GM18505 (cell line): ENCODE measurements around the gene FAM114A1.

Experiments used
- ATAC-seq: cut with Tn5 transposase; IDR thresholded peaks from one replicate; pipeline ENCODE4 v1.9.1; 2021; ENCODE audit not compliant: unreplicated experiment
- POLR2A ChIP-seq: IDR thresholded peaks from 4 replicates; pipeline ENCODE4 v1.6.1; 2011; ENCODE audit warnings: borderline replicate concordance; ENCODE audit not compliant: insufficient read depth, insufficient read length; ENCODE audit errors: extremely low read depth

Gene FAM114A1

DNA sequence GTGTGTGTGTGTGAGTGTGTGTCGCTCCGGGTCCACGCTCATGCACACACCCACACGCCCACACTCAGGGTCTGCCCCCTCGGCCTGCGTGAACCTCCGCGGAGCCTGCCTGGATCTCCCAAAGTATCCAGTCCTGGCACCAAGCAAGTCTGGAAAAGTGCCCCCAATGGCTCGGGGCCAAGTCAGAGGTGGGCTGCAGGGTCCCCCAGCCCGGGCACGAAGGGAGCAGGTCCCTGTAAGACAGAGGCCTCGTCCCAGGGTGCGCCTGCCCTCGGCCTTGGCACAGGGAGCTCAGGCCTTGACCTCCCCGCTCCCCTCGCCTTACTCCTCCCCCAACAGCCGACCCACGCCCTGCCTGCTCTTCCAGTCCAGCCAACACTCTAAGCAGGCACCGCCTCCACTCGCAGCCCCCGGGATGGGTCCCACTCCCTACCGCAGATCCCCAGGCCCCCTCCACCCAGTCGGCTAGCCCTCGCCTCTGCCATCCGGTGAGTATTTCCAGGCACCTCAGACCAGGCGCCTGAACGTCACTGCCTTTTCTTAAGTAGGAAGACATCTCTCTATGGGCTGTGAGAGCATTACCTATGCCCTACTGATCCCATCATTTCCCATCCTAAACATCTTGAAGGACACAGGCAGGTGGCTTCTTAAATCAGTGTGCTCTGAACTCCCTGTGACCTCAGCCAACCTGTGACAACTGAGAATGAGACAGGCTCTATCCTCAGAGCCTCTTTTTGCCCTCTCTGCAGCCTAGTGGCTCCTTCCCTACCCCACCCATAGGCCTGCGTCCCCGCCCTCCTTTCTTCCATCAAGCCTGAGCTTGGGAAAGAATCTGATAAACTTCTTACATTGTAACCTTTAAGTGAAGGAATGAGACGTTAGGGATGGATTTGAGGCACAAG is 704 bp downstream of the FAM114A1 start:
- no peak for TF ChIP-seq POLR2A
- no peak for ATAC-seq

DNA sequence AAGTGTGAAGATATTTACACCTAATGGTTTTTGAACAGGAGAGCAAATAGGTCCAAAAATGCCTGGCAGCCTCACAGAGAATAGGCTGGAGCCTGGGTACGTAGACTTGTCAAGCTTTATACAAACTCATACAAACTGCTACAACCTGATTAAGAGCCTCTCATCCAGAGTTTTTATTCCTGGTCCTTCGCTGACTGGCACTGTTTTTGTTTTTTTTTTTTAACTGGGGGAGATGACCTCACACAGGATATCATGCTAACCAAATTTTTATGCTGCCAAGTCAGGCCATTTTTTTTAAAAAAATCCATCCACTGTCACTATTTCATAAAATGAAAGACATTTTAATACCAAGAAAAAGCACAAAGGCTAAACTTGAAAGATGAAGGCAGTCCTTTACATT is 1.9 kb downstream of the FAM114A1 start:
- ATAC-seq, result no peak
- TF ChIP-seq POLR2A, result no peak

DNA sequence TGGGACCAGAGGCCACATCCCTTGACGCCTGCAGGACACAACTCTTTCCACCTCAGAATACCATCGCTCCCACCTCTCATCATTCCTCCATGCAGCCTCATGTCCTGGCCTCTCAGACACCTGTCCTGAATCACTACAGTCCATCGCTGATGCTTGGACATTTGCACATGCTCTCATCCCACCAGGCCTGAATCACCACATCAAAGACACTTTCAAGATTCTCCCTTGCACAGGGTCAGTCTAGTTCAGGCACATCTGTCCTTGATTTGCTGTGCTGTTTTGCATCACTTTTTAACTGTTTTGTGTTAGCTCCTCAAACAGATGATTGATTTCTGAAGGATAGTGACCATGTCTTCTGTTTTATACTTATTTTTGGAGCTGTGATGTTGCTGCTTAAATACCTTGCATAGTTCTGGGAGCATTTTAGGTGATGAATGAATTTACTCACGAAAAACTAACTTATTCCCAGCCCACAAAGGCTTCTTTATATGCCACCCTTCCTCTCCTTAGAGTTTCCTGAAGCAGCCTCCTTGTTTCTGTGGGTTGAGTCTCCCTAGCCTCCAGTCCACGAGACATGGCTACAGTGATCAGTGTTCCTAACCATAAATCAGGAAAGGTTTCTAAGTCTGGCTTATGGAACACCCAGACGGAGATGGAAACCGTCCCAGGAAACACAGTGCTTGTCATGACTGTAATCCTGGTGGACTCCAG is 2.6 kb downstream of the FAM114A1 start:
- no peak for TF ChIP-seq POLR2A
- ATAC-seq, result no peak

DNA sequence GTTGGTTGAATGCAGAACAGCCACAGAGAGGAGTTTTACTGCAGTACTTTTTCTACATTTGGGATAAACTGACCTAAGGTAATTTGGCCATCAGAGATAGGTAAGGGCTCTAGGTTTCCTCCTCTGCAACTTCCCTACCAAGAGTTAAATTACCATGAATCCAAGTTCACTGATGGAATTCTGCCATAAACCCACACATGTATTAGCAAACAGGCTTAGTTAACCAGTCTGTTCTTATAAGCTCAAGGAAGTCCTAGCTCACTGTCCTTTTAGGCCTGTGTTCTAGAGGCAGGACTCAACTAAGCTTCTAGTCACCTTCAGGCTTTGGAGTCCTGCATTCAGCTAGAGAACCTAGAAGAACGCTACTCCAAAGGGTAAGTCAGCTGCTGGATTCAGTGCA is 4.0 kb downstream of the FAM114A1 start:
- no peak for ATAC-seq
- no peak for TF ChIP-seq POLR2A

DNA sequence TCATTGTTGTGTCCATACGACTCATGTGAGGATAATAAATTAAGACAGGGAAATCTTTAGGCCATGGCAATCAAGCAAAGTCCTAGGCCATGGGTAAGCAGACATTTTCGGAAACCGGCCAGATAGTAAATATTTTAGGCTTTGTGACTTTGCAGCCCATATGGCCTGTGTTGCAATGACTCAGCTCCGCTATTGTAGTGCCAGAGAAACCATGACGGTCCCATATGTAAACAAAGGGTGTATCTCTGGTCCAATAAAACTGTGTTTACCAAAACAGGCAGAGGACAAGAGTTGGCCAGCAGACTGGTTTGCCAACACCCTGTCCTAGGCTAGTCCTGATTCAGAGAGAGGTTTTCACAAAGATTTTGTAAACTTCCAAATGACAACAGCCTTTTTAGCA is 5.0 kb downstream of the FAM114A1 start:
- ATAC-seq, result no peak
- no peak for TF ChIP-seq POLR2A

DNA sequence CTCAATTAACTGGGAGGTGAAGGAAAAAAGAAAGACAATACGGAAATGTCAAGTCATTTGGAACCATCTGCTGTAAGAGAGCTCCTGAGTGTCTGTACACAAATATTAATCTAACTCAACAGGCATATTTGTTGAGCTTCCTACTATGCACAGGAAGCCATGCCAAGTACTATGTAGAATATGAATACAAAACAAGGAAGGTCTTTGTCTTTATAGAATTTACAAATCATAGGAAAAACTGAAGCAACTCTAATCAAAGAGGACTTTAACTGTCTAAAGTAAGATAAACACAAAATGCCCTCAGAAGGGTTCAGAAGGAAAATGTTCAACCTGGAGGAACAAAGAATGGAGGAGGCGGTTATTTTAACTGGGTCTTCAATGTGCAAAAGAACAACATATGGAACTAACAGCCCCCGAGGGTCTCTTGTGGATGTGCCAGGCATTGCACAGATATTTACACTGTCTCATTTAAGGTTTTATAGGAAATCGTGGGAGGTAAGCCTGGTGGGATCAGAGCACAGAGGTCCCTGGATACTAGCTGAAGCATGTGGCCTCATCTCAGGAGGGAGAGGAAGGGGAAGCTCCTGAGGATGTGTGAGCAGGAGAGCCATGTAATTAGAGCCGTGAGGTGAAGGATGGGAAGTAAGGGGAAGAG is 5.8 kb downstream of the FAM114A1 start:
- no peak for ATAC-seq
- TF ChIP-seq POLR2A, result no peak

DNA sequence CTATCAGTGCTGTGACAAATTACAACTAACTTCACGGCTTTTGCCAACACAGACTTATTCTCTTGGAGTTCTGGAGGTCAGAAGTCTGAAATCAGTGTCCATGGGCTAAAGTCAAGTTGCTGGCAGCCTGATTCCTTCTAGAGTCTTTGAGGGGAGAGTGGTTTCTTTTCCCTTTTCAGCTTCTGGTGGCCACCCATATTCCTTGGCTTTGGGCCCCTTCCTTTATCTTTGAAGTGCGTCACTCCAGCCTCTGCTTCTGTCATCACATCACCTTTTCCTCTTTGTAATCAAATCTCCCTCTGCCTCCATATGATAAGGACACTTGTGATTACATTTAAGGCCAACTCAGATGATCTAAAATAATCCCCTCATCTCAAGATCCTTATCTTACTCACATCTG is 9.0 kb downstream of the FAM114A1 start:
- no peak for TF ChIP-seq POLR2A
- ATAC-seq, result no peak

DNA sequence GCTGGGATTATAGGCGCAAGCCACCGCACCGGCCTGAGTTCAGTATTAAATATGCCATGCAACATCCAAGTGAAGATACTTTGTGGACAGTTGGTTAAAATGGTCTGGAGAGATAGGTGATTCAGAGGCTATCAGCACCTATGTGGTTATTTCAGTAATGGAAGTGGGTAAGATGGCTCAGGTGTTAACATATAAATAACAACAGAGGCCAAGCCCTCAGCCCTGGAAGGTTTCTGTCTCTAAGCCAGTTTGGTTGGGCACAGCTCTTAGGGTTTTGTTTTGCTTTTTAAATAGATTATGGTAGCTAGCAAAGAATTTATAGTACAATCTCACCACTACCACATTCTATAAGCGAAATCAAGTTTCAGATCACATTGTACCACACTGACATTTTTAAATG is 16.6 kb downstream of the FAM114A1 start:
- no peak for TF ChIP-seq POLR2A

DNA sequence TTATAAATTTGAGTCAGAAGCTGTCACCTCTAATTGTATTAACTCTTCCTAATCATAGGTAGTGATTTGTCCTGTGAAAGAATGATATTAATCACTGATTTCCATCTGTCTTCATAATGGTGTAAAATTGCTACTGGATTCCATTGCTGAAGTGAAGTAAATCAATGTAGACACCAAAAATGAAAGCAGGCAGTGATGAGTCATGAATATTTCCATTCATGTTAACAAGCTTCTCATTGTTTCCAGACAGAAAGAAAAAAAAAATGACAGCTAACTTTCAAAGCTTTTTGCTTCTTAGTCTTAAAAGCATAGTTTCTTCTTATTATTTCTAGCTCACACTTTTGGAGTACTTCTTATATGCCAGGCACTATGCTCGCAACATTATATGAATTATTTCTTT is 21.5 kb downstream of the FAM114A1 start:
- no peak for TF ChIP-seq POLR2A
- ATAC-seq, result no peak

More for the DNA sequence above, 16.6 kb downstream of the FAM114A1 start:
- ATAC-seq, result no peak

DNA sequence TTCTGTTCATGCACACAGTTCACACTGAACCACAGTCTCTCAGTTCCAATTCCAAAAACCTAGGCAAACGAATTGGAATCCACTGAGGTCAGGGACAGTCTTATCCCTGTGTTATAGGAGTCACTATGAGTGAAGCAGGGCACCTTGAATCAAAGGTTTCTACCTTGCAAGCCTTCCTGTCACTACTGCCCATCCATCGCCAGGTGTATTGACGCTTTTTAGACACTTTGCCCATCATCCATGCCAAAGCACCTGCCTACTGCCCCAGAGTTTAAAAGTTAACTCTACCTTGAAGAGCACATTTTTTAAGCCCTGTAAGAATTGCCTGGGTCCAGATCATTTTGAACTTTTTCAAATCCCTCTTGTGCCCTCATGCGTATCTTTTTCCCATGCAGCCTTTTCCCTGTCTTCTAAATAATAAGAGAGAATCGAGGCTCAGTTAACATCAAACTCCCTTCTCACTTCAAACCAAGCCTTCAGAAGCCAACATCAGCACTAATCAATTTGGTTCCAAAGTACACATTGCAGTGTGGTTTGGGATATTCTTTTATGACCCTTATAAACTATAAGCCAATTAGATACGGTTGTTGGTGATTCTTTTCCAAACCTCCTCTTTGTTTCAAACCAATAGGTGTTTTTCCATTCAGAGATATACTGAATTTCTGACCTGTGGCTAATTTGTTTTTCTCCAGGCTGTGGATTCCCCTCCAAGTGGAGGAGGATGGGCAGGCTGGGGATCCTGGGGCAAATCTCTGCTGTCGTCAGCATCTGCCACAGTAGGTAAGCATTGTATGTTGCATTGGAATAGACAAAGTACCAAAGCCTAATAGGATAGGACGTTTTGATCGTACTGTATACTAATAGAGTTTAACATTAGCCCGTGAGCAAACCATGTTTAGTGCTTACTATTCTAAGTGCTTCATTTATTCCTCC is 23.7 kb downstream of the FAM114A1 start:
- no peak for ATAC-seq
- no peak for TF ChIP-seq POLR2A

DNA sequence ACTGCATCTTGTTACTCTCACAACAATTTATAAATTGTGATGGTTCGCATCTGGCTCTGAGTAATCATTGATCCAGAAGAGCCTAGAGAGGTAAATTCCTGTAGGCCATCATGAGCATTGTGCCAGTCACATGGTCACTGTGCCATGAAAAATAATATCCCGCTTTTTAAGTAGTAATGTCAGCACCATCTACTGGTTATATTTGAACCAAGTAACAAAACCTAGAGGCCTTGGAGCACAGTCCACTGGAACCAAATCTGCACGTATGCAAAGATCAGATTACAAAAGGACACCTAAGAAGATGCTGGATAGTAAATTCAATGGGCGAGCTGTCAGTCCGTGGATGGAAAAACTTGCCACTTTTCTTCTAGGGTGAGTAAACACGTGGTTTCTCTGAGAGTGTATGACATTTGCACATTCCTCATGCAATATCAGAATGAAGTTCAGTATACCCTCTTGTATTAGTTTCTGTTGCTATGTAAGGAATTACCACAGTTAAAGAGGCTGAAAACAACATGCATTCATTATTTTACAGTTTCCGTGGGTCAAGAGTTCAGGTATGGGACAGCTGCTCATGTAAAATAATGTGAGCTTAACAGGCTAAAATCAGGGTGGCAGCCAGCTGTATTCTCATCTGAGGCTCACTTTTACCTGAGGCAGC is 26.8 kb downstream of the FAM114A1 start:
- no peak for TF ChIP-seq POLR2A
- no peak for ATAC-seq

DNA sequence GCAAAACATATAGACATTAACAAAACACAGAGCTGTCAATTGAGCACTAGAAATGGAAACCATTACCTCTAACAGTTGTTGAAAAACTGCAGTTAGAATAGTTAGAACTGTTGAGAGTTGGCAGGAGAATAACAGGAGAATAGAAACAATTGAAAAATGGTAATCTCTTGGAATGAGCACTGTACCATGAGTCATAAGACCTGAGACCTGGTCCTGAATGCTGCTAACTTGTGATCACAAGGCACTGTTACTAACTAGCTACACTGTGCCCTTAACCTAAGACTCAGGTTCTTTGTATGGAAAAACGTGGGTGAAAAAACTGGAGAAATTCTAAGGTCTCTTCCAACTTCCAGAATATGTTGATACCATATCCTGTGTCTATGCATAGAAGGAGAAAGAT is 29.3 kb downstream of the FAM114A1 start:
- no peak for ATAC-seq

More for the DNA sequence above, 29.3 kb downstream of the FAM114A1 start:
- TF ChIP-seq POLR2A, result no peak
